ENCODE measurements around the gene ZBTB7C. TPM values are rescaled to one million over a fixed set of nuclear protein-coding genes. Genes with fewer than 3 reads are reported as not detected.

The ZBTB7C gene
- total RNA-seq, 2 donors from 2014 or later: 4.2 to 5.6 TPM

GRCh38 chr18:48153613-48154481 is 255.3 kb downstream of the ZBTB7C start:
- intact Hi-C loops (cut with DNase I): no loop called here
- peak; percentile 62 to 92 for ATAC-seq
- DNase-seq: no peak

GRCh38 chr18:48152549-48152948 is 256.6 kb downstream of the ZBTB7C start:
- peak in 1 of 2 donors; percentile 51 for ATAC-seq
- intact Hi-C loops (cut with DNase I): no loop called here
- DNase-seq: no peak

GRCh38 chr18:48151421-48152065 is 257.6 kb downstream of the ZBTB7C start:
- ATAC-seq (no peak), DNase-seq (no peak)
- intact Hi-C loops (cut with DNase I): no loop called here

- ATAC-seq: no peak
- DNase-seq: no peak
- intact Hi-C loops (cut with DNase I): no loop called here
Observed at GRCh38 chr18:48149020-48149685, 260.0 kb downstream of the ZBTB7C start.

GRCh38 chr18:48142994-48143393 is 266.2 kb downstream of the ZBTB7C start:
- no peak for DNase-seq
- no peak for ATAC-seq
- intact Hi-C loops (cut with DNase I): no loop called here

- no peak for DNase-seq
- no peak for ATAC-seq
- intact Hi-C loops (cut with DNase I): no loop called here
Observed at GRCh38 chr18:48142353-48142752, 266.8 kb downstream of the ZBTB7C start.

- intact Hi-C loops (cut with DNase I): no loop called here
- DNase-seq (no peak), ATAC-seq (no peak)
Observed at GRCh38 chr18:48140731-48141130, 268.5 kb downstream of the ZBTB7C start.

GRCh38 chr18:48139431-48140347 is 269.5 kb downstream of the ZBTB7C start:
- ATAC-seq (peak; percentile 67 to 76), DNase-seq (peak; percentile 53)
- intact Hi-C loops (cut with DNase I): no loop called here

GRCh38 chr18:48138660-48139430 is 270.3 kb downstream of the ZBTB7C start:
- intact Hi-C loops (cut with DNase I): no loop called here
- DNase-seq (no peak), ATAC-seq (no peak)

- ATAC-seq: no peak
- intact Hi-C loops (cut with DNase I): no loop called here
- DNase-seq: no peak
Observed at GRCh38 chr18:48138210-48138609, 271.0 kb downstream of the ZBTB7C start.

GRCh38 chr18:48137374-48138081 is 271.7 kb downstream of the ZBTB7C start:
- intact Hi-C loops (cut with DNase I): no loop called here
- DNase-seq: no peak
- peak in 1 of 2 donors; percentile 18 for ATAC-seq

- intact Hi-C loops (cut with DNase I): no loop called here
- DNase-seq (no peak), ATAC-seq (peak; percentile 12 to 23)
Observed at GRCh38 chr18:48136827-48137373, 272.3 kb downstream of the ZBTB7C start.

- peak; percentile 27 to 39 for ATAC-seq
- peak; percentile 52 for DNase-seq
- intact Hi-C loops (cut with DNase I): no loop called here
Observed at GRCh38 chr18:48136051-48136826, 272.9 kb downstream of the ZBTB7C start.

- ATAC-seq: no peak
- intact Hi-C loops (cut with DNase I): no loop called here
- no peak for DNase-seq
Observed at GRCh38 chr18:48135436-48135966, 273.7 kb downstream of the ZBTB7C start.

- ATAC-seq (no peak), DNase-seq (no peak)
- intact Hi-C loops (cut with DNase I): no loop called here
Observed at GRCh38 chr18:48134609-48135008, 274.6 kb downstream of the ZBTB7C start.

GRCh38 chr18:48133671-48134251 is 275.4 kb downstream of the ZBTB7C start:
- no peak for DNase-seq
- intact Hi-C loops (cut with DNase I): no loop called here
- ATAC-seq: peak in 1 of 2 donors; percentile 53
